Nephron (organoid): ENCODE results near the gene NUTF2.

ENCODE experiments used
- H3K27ac Mint-ChIP-seq, 3 experiments: 2 replicates each; pipeline ENCODE4 v1.8.0; 2020; ENCODE audit warnings: mixed read lengths in 3 of 3, mild to moderate bottlenecking in 2 of 3, moderate library complexity in 1 of 3
- H3K27me3 Mint-ChIP-seq: 2 replicates; pipeline ENCODE4 v1.8.0; 2021; ENCODE audit warnings: low read depth, mild to moderate bottlenecking, moderate library complexity, mixed read lengths
- H3K36me3 Mint-ChIP-seq: 2 replicates; pipeline ENCODE4 v1.8.0; 2020; ENCODE audit warnings: low read depth, mixed read lengths
- H3K4me1 Mint-ChIP-seq: 2 replicates; pipeline ENCODE4 v1.8.0; 2020; ENCODE audit warnings: mixed read lengths
- H3K4me3 Mint-ChIP-seq, 3 experiments: 2 replicates each; pipeline ENCODE4 v1.8.0; 2020; ENCODE audit warnings: mild to moderate bottlenecking in 3 of 3, mixed read lengths in 3 of 3, moderate library complexity in 2 of 3
- H3K9me3 Mint-ChIP-seq: 2 replicates; pipeline ENCODE4 v1.8.0; 2020; ENCODE audit warnings: mixed read lengths
- CTCF ChIP-seq, 3 experiments: fragments of 200-600 bp; sonication (generic); IDR thresholded peaks; one replicate each; pipeline ENCODE4 v1.5.0; 2021; ENCODE audit warnings: antibody characterized with exemption in 3 of 3; ENCODE audit not compliant: unreplicated experiment in 3 of 3

NUTF2 gene

DNA sequence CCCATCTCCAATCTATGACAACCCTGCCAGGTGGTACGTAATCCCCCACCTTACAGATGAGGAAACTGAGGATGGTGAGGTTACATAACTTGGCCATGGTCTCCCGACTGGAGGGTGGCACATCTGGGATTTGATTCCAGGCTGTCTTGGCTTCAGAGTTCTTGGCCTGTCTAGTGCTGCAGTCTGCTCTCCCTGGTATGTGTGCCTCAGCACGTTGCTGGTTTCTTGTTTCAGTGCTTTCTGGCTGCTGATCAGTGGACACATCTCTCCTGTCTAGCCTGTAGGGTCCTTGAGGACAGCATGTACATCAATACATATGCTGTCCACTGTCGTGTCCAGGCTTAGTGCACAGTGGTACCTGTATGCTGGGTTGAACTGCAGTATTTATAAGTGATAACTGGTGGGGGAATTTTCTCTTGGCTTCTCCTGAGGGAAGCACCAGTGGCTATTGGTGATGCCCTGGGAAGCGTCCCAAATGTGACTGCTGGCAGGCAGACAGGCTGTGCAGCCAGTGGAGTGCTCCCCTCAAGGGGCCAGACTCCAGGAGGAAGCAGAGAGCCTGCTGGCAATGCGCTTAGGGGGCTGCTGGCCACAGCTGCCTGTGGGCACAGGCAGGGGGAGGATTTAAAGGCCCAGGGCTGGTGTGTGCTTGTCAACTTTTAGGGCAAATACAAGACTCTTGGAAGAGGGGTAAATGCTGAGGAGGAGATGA is 70.6 kb downstream of the NUTF2 start:
- Mint-ChIP-seq H3K4me3 (no peak overlapping the region), H3K27ac (peak overlapping the region; percentile 47 to 75 (median 54))

DNA sequence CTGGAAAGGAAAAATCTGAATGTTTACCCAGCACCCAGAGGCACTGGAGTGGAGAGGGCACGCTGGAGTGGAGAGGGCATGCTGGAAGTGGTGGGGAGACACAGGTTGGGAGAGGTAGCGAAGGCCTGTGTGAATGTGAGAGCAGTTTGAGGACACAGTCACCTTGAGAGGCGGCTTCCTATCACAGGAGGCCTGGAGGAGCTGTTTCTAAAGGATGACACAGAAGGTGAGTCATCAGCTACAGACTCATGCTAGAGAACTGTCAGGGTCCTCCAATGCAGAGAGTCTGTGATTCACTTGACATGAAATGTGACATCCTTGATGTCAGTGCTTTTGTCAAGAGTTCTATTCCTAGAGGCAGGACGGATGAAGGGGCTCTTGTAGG is 71.1 kb downstream of the NUTF2 start:
- no peak for TF ChIP-seq CTCF (IDR thresholded peaks at IDR 0.05; ENCODE audit: unreplicated experiment in 3 of 3)
- peaks cover 24% of the 10 kb centered on the region for H3K36me3 Mint-ChIP-seq
- H3K4me3 Mint-ChIP-seq = no peak overlapping the region
- peak overlapping the region in 2 of 3 experiments; percentile 47 to 75 for H3K27ac Mint-ChIP-seq
- H3K27me3 Mint-ChIP-seq = no peaks in the 10 kb centered on the region
- H3K4me1 Mint-ChIP-seq = peaks cover 32% of the 10 kb centered on the region
- H3K9me3 Mint-ChIP-seq = no peaks in the 10 kb centered on the region

More for the DNA sequence above, 70.6 kb downstream of the NUTF2 start:
- Mint-ChIP-seq H3K36me3 (peaks cover 24% of the 10 kb centered on the region), H3K9me3 (no peaks in the 10 kb centered on the region), H3K27me3 (no peaks in the 10 kb centered on the region), H3K4me1 (peaks cover 32% of the 10 kb centered on the region)
- no peak for TF ChIP-seq CTCF (IDR thresholded peaks at IDR 0.05; ENCODE audit: unreplicated experiment in 3 of 3)

DNA sequence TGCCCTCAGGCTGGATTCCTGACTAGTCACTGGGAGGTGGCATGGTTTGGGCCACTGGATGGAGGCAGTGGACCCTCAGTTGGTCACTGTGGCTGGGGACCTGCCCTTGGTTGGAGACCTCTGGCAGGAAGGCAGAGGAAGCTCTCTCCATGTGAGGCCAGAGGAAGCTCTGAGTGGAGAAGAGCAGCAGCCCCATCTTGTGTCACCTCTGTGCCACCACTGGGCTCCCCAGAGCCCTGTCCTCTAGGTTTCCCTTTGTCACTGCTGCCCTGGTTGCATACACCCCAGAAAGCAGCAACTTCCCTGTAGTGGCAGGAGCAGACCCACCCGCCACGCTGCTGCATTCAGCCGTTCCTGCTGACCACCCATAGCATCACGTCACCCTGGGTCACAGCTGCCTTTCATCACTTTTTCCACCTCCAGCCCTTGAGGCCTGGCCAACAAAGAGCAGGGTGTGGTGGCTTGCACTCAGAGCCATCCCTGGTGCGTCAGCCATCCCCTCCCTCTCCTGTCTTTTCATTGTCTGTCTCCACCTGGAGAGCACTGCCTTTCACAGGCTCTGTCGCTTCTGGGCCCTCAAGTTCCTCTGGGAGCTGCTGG is 73.0 kb downstream of the NUTF2 start:
- H3K27ac Mint-ChIP-seq = no peak overlapping the region
- H3K4me3 Mint-ChIP-seq = no peak overlapping the region
- H3K27me3 Mint-ChIP-seq = no peaks in the 10 kb centered on the region
- TF ChIP-seq CTCF (IDR thresholded peaks at IDR 0.05; ENCODE audit: unreplicated experiment in 3 of 3) = no peak
- peaks cover 17% of the 10 kb centered on the region for H3K36me3 Mint-ChIP-seq
- no peaks in the 10 kb centered on the region for H3K9me3 Mint-ChIP-seq
- peaks cover 35% of the 10 kb centered on the region for H3K4me1 Mint-ChIP-seq
